Activated B cell treated with CpG ODN at 0.5 μM for 24 hours (primary cell): ENCODE data around the gene SKI. TPM values are rescaled to one million over a fixed set of nuclear protein-coding genes. Genes with fewer than 3 reads are reported as not detected.

Source experiments
- ATAC-seq: fragments of 200-7000 bp; cut with Tn5 transposase; one replicate; pipeline ENCODE4 v1.10.0; 2021; ENCODE audit warnings: low read depth, mild to moderate bottlenecking, moderate library complexity
- CTCF ChIA-PET: fragments of 350-600 bp; sonication (Branson Sonifier 250); formaldehyde crosslinking; loops from one replicate; lab custom pipeline; 2021; ENCODE audit warnings: antibody characterized with exemption; lab: Charles Lee
- POLR2A ChIA-PET: fragments of 350-600 bp; sonication (Branson Sonifier 250); formaldehyde crosslinking; loops from one replicate; lab custom pipeline; 2021; ENCODE audit warnings: antibody characterized with exemption; lab: Charles Lee
- DNase-seq: peaks from one replicate; pipeline ENCODE4 v3.0.0; 2022
- H3K27ac Mint-ChIP-seq: one replicate; pipeline ENCODE4 v1.8.0; 2020; ENCODE audit warnings: mixed read lengths
- H3K27me3 Mint-ChIP-seq: one replicate; pipeline ENCODE4 v1.8.0; 2021; ENCODE audit warnings: mixed read lengths
- H3K36me3 Mint-ChIP-seq: one replicate; pipeline ENCODE4 v1.8.0; 2021; ENCODE audit warnings: low read depth, mixed read lengths
- H3K4me1 Mint-ChIP-seq: one replicate; pipeline ENCODE4 v1.8.0; 2021; ENCODE audit warnings: mixed read lengths
- H3K4me3 Mint-ChIP-seq: one replicate; pipeline ENCODE4 v1.8.0; 2020; ENCODE audit warnings: mild to moderate bottlenecking, mixed read lengths
- H3K9me3 Mint-ChIP-seq: one replicate; pipeline ENCODE4 v1.8.0; 2020; ENCODE audit warnings: mixed read lengths
- CTCF ChIP-seq: fragments of 200-600 bp; IDR thresholded peaks from one replicate; pipeline ENCODE4 v1.8.0; 2022; ENCODE audit warnings: antibody characterized with exemption, mild to moderate bottlenecking
- intact Hi-C: fragments of 100-400 bp; cut with micrococcal nuclease; formaldehyde crosslinking; loops from one replicate; pipeline ENCODE4 v1.15.1; 2024
- total RNA-seq: library from RNA; stranded (reverse); gene quantifications from 2 replicates; pipeline ENCODE4 v1.2.3, GENCODE V29; 2022

Gene SKI
- total RNA-seq, 1 donor from 2014 or later = 37.6 TPM

- peak; percentile 67 for ATAC-seq
- no peaks in the 10 kb centered on the region for H3K9me3 Mint-ChIP-seq
- no peak for TF ChIP-seq CTCF
- H3K4me3 Mint-ChIP-seq = peak overlapping the region; percentile 85
- POLR2A ChIA-PET = interaction anchor here (0.6 to 6.5 kb wide), 23 partner anchors 9 to 528 kb away, joined by 3 to 100 read pairs (median 11); partner anchors contain the start of genes FAAP20, MORN1, PRXL2B and RER1
- DNase-seq = peak; percentile 75
- peaks cover 73% of the 10 kb centered on the region for H3K4me1 Mint-ChIP-seq
- H3K27ac Mint-ChIP-seq = peak overlapping the region; percentile 97
- no peaks in the 10 kb centered on the region for H3K27me3 Mint-ChIP-seq
- intact Hi-C loops = loop anchor here (2.0 kb wide), 2 partner anchors 91 to 287 kb away; partner anchors contain the start of genes MORN1, PRXL2B and RER1
- CTCF ChIA-PET = interaction anchor here (0.7 to 2.8 kb wide), 6 partner anchors 9 to 285 kb away, joined by 3 to 18 read pairs (median 8); partner anchors contain the start of gene FAAP20
- peaks cover 22% of the 10 kb centered on the region for H3K36me3 Mint-ChIP-seq
These were observed 72.1 kb downstream of the SKI start for GRCh38 chr1:2300004-2300771.

GRCh38 chr1:2300851-2301606 is 72.9 kb downstream of the SKI start:
- CTCF ChIA-PET = interaction anchor here (0.7 to 2.8 kb wide), 7 partner anchors 9 to 285 kb away, joined by 3 to 18 read pairs (median 6); partner anchors contain the start of gene FAAP20
- peaks cover 65% of the 10 kb centered on the region for H3K4me1 Mint-ChIP-seq
- no peaks in the 10 kb centered on the region for H3K9me3 Mint-ChIP-seq
- peak overlapping the region; percentile 85 for H3K4me3 Mint-ChIP-seq
- ATAC-seq (peak; percentile 82), DNase-seq (peak; percentile 86)
- no peak for TF ChIP-seq CTCF
- peaks cover 24% of the 10 kb centered on the region for H3K36me3 Mint-ChIP-seq
- intact Hi-C loops = loop anchor here (1.0 to 2.0 kb wide), 14 partner anchors 10 to 286 kb away; partner anchors contain the start of genes MORN1, PEX10, PRXL2B and RER1
- no peaks in the 10 kb centered on the region for H3K27me3 Mint-ChIP-seq
- POLR2A ChIA-PET = interaction anchor here (0.6 to 6.5 kb wide), 32 partner anchors 10 to 437 kb away, joined by 3 to 100 read pairs (median 6); partner anchors contain the start of genes FAAP20, MORN1, PANK4 and PRXL2B
- H3K27ac Mint-ChIP-seq = peak overlapping the region; percentile 97

GRCh38 chr1:2301607-2302291 is 73.6 kb downstream of the SKI start:
- ATAC-seq (no peak), DNase-seq (no peak)
- no peaks in the 10 kb centered on the region for H3K9me3 Mint-ChIP-seq
- TF ChIP-seq CTCF = no peak
- H3K27ac Mint-ChIP-seq = peak overlapping the region; percentile 97
- peak overlapping the region; percentile 85 for H3K4me3 Mint-ChIP-seq
- CTCF ChIA-PET = interaction anchor here (1.2 to 2.8 kb wide), 6 partner anchors 10 to 107 kb away, joined by 6 to 18 read pairs (median 8); partner anchors contain the start of gene FAAP20
- intact Hi-C loops = loop anchor here (1.0 to 2.0 kb wide), 14 partner anchors 10 to 285 kb away; partner anchors contain the start of genes MORN1, PEX10, PRXL2B and RER1
- no peaks in the 10 kb centered on the region for H3K27me3 Mint-ChIP-seq
- POLR2A ChIA-PET = interaction anchor here (0.6 to 6.5 kb wide), 28 partner anchors 11 to 438 kb away, joined by 3 to 100 read pairs (median 8); partner anchors contain the start of genes FAAP20, MORN1, PANK4 and PRXL2B
- H3K36me3 Mint-ChIP-seq = peaks cover 26% of the 10 kb centered on the region
- peaks cover 59% of the 10 kb centered on the region for H3K4me1 Mint-ChIP-seq

GRCh38 chr1:2302292-2302925 is 74.3 kb downstream of the SKI start:
- DNase-seq (no peak), ATAC-seq (no peak)
- Mint-ChIP-seq H3K27me3 (no peaks in the 10 kb centered on the region), H3K36me3 (peaks cover 32% of the 10 kb centered on the region), H3K27ac (peak overlapping the region; percentile 97), H3K4me3 (no peak overlapping the region), H3K4me1 (peaks cover 52% of the 10 kb centered on the region), H3K9me3 (no peaks in the 10 kb centered on the region)
- POLR2A ChIA-PET = interaction anchor here (1.3 to 6.5 kb wide), 4 partner anchors 11 to 108 kb away, joined by 4 to 100 read pairs (median 36); partner anchors contain the start of gene FAAP20
- intact Hi-C loops = no loop called here
- CTCF ChIA-PET = interaction anchor here (0.8 to 2.8 kb wide), 4 partner anchors 11 to 79 kb away, joined by 3 to 14 read pairs (median 8); no protein-coding TSS in a partner anchor
- TF ChIP-seq CTCF = no peak
